Heart left ventricle (tissue), 16 donors: ENCODE measurements around the gene RGS14. TPM values are rescaled to one million over a fixed set of nuclear protein-coding genes. Genes with fewer than 3 reads are reported as not detected.
A peak's percentile ranks its signal among the peaks of the same experiment; 100 is the strongest.

Source experiments
- ATAC-seq, 4 donors: fragments of 200-7000 bp; cut with Tn5 transposase; one replicate each; pipeline ENCODE4 v1.9.1; 2020 to 2022; ENCODE audit warnings: moderate library complexity in 4 of 4, mild to moderate bottlenecking in 3 of 4, moderate number of reproducible peaks in 1 of 4
- DNase-seq, 5 donors: peaks; one replicate each; pipeline ENCODE4 v3.0.0-alpha.2; 2020
- H3K27ac ChIP-seq, 12 donors: fragments of 200-600 bp; sonication (generic) in 4 of 12; one replicate each; pipeline versions ENCODE4 v1.5.0 to v1.8.0; 2016 to 2022; ENCODE audit warnings: mild to moderate bottlenecking in 2 of 12
- H3K27me3 ChIP-seq, 9 donors: fragments of 200-600 bp; sonication (generic) in 2 of 9; one replicate each; pipeline versions ENCODE4 v1.5.1 to v1.8.0; 2016 to 2022; ENCODE audit warnings: mild to moderate bottlenecking in 3 of 9
- H3K36me3 ChIP-seq, 9 donors: fragments of 200-600 bp; sonication (generic) in 2 of 9; one replicate each; pipeline versions ENCODE4 v1.5.0 to v1.8.0; 2018 to 2022; ENCODE audit warnings: mild to moderate bottlenecking in 2 of 9
- H3K4me1 ChIP-seq, 12 donors: fragments of 200-600 bp; sonication (generic) in 4 of 12; one replicate each; pipeline versions ENCODE4 v1.5.0 to v1.8.0; 2016 to 2022; ENCODE audit warnings: mild to moderate bottlenecking in 3 of 12
- H3K4me3 ChIP-seq, 12 donors: fragments of 200-600 bp; sonication (generic) in 4 of 12; one replicate each; pipeline versions ENCODE4 v1.5.0 to v1.8.0; 2017 to 2022; ENCODE audit warnings: mild to moderate bottlenecking in 9 of 12, moderate library complexity in 4 of 12
- H3K9me3 ChIP-seq, 12 donors: fragments of 200-600 bp; sonication (generic) in 4 of 12; one replicate each; pipeline versions ENCODE4 v1.5.0 to v1.8.0; 2016 to 2022; ENCODE audit warnings: mild to moderate bottlenecking in 1 of 12
- CTCF ChIP-seq, 12 donors: fragments of 200-600 bp; sonication (generic) in 4 of 12; IDR thresholded peaks; one replicate each; pipeline versions ENCODE4 v1.5.0 to v1.8.0; 2018 to 2022; ENCODE audit warnings: antibody characterized with exemption in 12 of 12, mild to moderate bottlenecking in 5 of 12
- POLR2A ChIP-seq, 2 donors: fragments of 450-650 bp; IDR thresholded peaks; one replicate each; pipeline ENCODE4 v1.6.1; 2017; ENCODE audit warnings: antibody characterized with exemption in 2 of 2, mild to moderate bottlenecking in 2 of 2, moderate library complexity in 2 of 2
- WGBS, 4 donors: extraction: QIAGEN DNeasy Blood & Tissue Kit in 2 of 4; methylation state at CpG; one replicate each; pipeline versions ENCODE4 v1.1.5 to v1.1.7; 2013 to 2018; 5-methylcytosine and 5-hydroxymethylcytosine counted together
- intact Hi-C, 10 donors: fragments of 100-400 bp; cut with DNase I; formaldehyde crosslinking; loops; one replicate each; pipeline versions ENCODE4 v1.11.1 to v1.14.2; 2022
- polyA plus RNA-seq, 2 donors: library from polyadenylated mRNA; stranded (reverse); fragments of 200-250 nt; gene quantifications; one replicate each; pipeline ENCODE4 v1.2.3, GENCODE V29; 2013
- total RNA-seq, 9 donors: library from RNA; depleted of rRNA in 2 of 9; stranded (reverse); fragments of >200 nt in 2 of 9; fragmentation: NEBNext Ultra II Directional in 3 of 9; extraction: Animal tissue kit (Norgen Biotek cat#: 25700) in 3 of 9; gene quantifications; one replicate each; pipeline versions ENCODE4 v1.1.0 to v1.2.4, GENCODE V29; 2016 to 2023
- donor health status: ischemic (EF 13 %, LVEDD 7.1; RV severe dilation, severe dysfunction).
- donor health status: healthy with polysubstance abuse.
- donor health status: DM: no; HTN: yes; CAD: no.
- donor health status: DM: no; HTN: no; CAD: no.
- donor health status: ischemic (EF 25% LVEDD 6.9; RV normal size, moderate dysfunction).
- donor health status: ischemic (EF 25% LVEDD 5.7; RV mildly dilated, moderate dysfunction).
- donor health status: healthy.
- donor health status: DM: yes; HTN: yes; CAD: no.
- donor health status: ischemic (EF 35%, LVEDD 5.7; RV mildly dilated, moderate dysfunction).
- donor health status: nonischemic (EF 11% LVEDD 7.7; RV severe dilation, severe dysfunction).
- donor health status: DM: yes; HTN: yes; CAD: no.
- donor health status: PGD.
- donor health status: ischemic (EF 29% LVEDD 5.4; RV normal size, mild dysfunction).
- donor health status: nonischemic (EF 23%, LVEDD 6.1; RV moderate dilation, normal function).

Gene RGS14
- total and polyA plus RNA-seq, 11 donors = 1.3 to 10.7 (median 3.7) TPM

- peak within 1 kb of the TSS in 1 of 12 donors; percentile 10 for H3K27ac ChIP-seq
- H3K9me3 ChIP-seq = no peaks in the 10 kb centered on the region
- H3K27me3 ChIP-seq = no peaks in the 10 kb centered on the region
- peak; percentile 81 to 92 (median 90) for ATAC-seq
- peak; percentile 96 to 99 (median 97) for DNase-seq
- WGBS, 4 donors = 0 to 1% (median 1%) methylated on average over 34 to 78 of the region's 78 CpGs
- peak within 1 kb of the TSS; percentile 6 to 65 (median 58) for H3K4me3 ChIP-seq
- intact Hi-C loops = loop anchor here in 7 of 10 donors (2.0 to 10.0 kb wide), 7 partner anchors 37 to 197 kb away; partner anchors contain the start of genes DOK3 (in 1 of the 7) and SLC34A1 (in 1 of the 7)
- H3K4me1 ChIP-seq = peaks cover 0 to 65% (median 25%) of the 10 kb centered on the region in 12 donors
- peaks cover 0 to 11% (median 4%) of the 10 kb centered on the region in 9 donors for H3K36me3 ChIP-seq
- TF ChIP-seq CTCF (IDR thresholded peaks at IDR 0.05) (no peak), POLR2A (IDR thresholded peaks at IDR 0.05) (no peak)
Observed at GRCh38 chr5:177311723-177312648, 45.7 kb upstream of the RGS14 start, which contains the start of gene MXD3. Gene MXD3 (minus strand): TSS chr5:177311898. CDS start chr5:177311830, 68 bp downstream.

DNA sequence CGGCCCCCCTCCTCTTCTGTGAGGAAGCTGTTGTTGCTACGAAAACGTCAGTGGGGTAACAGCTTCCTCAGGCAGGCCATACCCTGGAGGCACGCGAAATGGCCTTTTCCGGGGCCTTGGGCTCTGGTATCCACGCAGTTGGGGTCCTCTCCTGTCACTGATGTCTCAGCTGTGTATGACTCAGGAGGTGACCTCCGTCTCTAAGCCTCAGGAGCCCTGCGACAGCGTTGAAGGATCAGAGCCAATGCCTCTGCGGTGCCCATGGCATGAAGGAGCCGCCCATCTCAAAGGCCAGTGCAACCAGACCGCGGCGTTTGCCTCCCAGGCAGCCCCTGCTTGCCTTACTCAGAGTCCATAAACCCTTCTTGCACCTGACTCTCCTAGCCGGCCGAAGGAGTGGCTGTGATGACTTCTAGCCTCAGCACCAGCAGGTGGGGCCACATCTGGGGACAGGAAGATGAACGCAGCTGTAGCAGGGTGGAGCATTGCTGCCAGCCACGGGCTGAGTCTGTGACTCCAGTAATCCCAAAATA, 45.0 kb upstream of the RGS14 start:
- ATAC-seq (no peak), DNase-seq (peak in 2 of 5 donors; percentile 21 to 26)
- TF ChIP-seq CTCF (IDR thresholded peaks at IDR 0.05) (no peak), POLR2A (IDR thresholded peaks at IDR 0.05) (no peak)
- intact Hi-C loops = loop anchor here in 7 of 10 donors (2.0 to 10.0 kb wide), 7 partner anchors 36 to 198 kb away; partner anchors contain the start of genes DOK3 (in 1 of the 7) and SLC34A1 (in 1 of the 7)
- H3K4me3 ChIP-seq = peak overlapping the region in 11 of 12 donors; percentile 14 to 65 (median 58)
- no peak overlapping the region for H3K27ac ChIP-seq
- H3K36me3 ChIP-seq = peaks cover 0 to 6% (median 0%) of the 10 kb centered on the region in 9 donors
- no peaks in the 10 kb centered on the region for H3K27me3 ChIP-seq
- no peaks in the 10 kb centered on the region for H3K9me3 ChIP-seq
- 7 to 21% (median 15%) methylated on average over 10 to 19 of the region's 19 CpGs for WGBS, 4 donors
- peaks cover 0 to 58% (median 25%) of the 10 kb centered on the region in 12 donors for H3K4me1 ChIP-seq

GRCh38 chr5:177313561-177314259, 44.0 kb upstream of the RGS14 start:
- Histone ChIP-seq H3K4me1 (peaks cover 0 to 48% (median 25%) of the 10 kb centered on the region in 12 donors), H3K4me3 (no peak overlapping the region), H3K36me3 (peaks cover 0 to 5% (median 0%) of the 10 kb centered on the region in 9 donors), H3K27me3 (no peaks in the 10 kb centered on the region), H3K27ac (no peak overlapping the region), H3K9me3 (no peaks in the 10 kb centered on the region)
- TF ChIP-seq CTCF (IDR thresholded peaks at IDR 0.05) (no peak), POLR2A (IDR thresholded peaks at IDR 0.05) (no peak)
- intact Hi-C loops = loop anchor here in 7 of 10 donors (2.0 to 10.0 kb wide), 7 partner anchors 35 to 199 kb away; partner anchors contain the start of genes DOK3 (in 1 of the 7) and SLC34A1 (in 1 of the 7)
- DNase-seq = peak in 2 of 5 donors; percentile 7 to 18
- ATAC-seq = no peak
- 90 to 95% (median 92%) methylated on average over 15 of the region's 15 CpGs for WGBS, 4 donors
